ENCODE results near the gene UGP2.
A peak's percentile ranks its signal among the peaks of the same experiment; 100 is the strongest.

UGP2 gene

DNA sequence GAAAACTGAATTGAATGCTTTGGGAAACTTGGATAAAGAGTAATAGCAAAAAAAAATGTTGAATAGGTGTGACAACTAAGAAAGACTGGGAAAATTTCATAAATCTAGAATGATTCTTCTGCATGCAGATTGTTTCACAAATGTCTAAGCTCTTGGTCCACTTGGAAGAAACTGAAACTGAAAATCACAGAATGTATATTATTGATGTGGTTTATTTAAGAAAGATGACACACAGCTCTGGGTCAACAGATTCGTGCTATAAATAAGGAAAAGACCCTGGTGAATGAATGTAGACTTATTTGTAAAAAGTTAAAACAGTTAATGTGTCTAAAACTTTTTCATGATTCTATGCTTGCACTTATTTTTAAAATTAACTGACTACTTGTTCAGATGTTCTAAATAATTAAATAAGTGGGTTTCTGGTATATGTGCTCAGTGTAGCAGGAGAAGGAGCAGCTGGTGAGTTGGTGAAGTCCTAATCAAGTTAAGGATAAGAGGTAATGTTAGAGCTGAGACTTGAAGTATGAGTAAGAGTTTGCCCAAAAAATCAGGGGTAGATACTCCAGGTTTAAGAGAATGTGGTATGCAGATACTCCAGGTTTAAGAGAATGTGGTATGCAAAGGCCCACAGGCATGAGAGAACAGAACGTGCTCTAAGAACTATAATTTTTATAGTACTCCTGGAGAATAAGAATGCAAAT is 24.5 kb downstream of the UGP2 start:
- no peak for DNase-seq

DNA sequence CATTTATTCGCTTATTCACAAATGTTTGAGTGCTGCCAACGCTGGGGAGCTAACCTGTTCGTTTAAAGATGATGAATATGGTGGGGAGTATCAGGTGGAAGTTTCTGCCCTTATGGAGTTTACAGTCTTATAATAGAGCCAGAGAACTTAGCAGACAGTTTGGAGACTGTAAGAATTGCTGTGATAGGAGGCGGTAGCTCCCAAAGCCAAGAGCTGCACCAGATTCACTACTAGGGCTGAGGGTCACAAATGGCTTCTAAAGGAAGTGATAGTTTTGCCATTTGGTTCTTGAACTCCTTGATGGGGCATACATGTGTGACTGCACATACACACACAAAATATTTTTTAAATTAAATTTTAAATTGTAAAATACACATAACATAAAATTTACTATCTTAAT is 29.0 kb downstream of the UGP2 start:
- no peak for DNase-seq

DNA sequence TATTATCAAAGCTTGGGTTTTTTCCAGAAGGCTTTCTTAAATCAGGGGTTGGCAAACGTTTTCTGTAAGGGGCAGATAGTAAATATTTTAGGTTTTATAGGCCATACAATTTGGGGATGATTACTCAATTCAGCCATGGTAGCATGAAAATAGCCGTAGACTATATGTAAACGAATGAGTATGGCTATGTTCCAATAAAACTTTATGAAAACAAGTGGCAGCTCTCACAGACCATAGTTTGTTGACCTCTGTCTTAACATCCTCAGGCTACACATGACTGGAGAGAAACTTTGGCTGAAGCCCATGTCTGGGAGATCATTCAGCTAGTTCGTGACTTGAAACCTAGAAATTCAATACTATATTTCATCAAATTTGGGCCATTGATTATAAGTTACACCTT is 30.2 kb downstream of the UGP2 start:
- no peak for DNase-seq

DNA sequence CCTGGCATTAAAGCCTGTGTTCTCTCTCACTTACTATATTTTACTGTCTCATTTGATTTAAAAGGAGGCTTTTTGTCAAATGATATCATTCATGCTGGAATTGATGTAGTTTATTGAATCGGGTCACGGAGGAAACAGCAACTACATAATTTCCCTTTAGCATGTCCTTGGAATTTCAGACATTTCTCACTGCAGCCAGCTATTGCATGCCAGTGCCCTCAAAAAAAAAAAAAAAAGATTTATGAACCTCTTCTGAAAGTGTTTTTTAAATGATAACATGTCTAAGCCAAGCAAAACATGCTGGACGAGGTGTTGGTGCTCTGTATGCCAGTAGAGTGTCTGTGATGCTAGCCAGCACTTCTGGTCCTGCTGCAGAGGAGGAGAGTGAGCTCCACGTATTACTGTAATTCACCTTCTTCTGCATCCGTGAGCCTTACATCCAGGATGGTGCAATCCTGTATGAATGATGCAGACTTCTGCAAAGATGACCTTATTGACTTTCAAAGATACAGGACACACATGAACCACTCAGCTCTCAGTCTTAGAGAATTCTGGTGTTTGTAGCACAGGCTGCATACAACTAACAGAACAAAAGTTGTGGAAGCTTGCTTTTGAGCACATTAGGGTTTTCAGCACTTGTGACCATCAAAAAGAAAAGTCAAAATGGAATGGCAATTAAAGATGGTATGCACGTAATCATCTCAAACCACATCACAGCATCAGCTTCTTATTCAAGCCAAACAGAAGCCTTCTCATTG is 31.1 kb downstream of the UGP2 start:
- no peak for DNase-seq

DNA sequence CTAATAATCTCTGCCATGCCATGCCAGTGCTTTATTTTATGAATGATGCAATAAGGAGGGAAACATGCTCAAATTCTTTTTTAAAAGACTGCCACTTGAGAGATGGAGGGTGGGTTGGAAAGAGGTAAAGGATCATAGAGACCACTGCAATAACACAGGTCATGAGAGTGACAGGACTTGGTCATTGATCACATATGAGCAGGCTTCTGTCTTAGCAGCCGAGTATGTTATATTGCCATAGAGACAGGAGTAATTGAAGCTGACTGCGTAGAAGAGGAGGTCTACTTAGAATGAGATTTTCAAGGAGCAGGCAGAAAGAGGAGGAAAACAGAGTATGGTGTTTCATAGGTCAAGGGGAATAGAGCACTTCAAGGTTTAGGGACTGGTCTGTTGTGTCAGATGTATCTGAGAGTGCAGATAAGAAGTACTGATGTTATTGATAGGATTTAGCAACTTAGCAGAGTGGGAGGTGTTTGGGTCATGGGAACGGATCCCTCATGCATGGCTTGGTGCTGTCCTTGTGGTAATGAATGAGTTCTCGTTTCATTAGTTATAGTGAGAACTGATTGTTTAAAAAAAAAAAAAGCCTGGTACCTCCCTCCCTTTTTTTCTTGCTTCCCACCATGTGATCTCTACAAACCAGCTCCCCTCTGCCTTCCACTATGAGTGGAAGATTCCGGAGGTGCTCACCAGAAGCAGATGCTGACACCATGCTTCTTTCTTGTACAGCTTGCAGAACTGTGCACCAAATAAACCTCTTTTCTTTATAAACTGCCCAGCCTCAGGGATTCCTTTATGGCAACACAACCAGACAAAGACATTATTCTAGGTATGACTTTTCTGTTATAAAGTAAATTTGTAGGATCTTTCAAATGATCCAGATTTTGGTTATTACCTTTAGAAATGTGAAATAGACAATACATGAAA is 32.8 kb downstream of the UGP2 start:
- DNase-seq, result no peak

DNA sequence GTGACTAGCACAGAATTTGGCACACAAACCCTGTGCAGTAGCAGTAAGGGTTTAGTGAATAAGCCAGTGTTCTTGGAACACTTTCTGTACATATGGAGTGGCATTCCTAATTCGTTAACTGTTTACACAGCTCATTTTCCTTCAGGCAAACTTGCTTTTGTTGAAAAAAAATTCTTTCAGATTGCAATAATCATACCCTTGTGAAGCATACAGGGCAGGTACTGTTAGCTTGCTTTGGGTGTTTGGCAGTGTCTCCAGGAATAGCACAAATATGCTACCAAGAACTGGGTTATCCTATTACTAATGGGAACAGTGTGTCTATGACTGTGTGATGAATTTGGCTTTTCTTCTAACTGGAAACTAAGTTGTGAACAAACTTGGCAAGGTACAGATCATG is 33.4 kb downstream of the UGP2 start:
- DNase-seq, result no peak

DNA sequence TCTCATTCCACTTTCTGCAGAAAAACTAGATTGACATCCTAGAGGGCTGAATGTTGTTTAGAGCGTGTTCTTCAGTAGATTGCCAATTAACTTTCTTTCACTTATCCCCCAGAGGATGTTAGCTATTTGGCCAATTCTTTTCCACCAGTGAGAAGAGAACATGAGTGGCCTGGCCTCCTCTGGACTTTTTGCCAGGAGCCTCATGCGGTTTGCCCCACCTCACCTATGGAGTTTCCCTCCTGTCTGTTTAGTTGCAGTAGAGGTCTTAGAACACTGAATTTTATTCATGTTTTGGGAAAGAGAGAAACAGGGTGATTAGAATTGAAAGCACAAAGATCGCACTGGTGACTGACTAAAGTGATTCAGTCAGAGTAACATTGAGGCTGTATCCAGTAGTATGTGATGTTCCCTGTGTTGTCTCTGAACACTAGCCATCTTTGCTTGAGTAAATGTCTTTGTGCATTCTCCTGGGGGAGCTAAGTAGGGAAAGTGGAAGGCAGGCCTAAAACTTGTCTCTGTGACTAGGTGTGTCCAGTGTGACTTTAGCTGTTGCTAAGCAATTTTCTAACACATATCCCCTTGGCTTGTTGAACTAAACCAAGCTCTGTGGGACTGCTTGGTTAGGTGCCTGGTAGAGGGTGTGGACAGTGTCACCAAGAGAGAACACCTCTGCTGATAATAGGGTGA is 34.0 kb downstream of the UGP2 start:
- no peak for DNase-seq

DNA sequence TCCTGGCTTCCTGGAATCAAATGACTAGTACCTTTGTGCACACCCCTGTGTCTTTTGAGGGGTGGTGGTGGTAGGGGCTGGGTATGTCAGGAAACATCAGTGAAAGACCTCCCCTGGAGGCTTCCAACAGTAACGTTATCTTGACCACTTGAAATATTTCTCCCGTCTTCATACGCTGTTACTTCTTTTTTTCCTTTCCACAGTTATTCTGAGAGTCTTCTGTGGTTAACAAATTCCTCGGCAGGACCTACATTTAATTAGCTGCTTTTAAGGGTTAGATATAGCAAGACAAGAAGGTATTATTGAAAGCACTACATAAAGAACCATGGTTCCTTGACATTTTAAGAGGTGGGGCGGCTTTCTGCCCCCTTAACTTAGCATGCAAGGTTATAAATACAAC is 34.6 kb downstream of the UGP2 start:
- DNase-seq, result no peak

DNA sequence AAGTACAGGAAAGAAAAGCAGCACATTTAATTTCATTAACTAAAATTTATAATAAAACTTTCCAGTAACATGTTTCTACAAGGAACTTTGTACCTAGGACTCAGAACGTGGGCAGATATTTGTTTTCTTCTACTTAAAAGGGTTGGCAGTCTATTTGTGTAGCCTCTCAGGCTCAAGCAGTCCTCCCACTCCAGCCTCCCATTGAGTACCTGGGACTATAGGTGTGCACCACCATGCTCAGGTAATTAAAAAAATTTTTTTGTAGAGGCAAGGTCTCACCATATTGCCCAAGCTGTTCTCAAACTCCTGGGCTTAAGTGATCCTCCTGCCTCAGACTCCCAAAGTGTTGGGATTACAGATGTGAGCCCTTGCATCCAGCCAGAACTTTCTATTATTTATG is 36.8 kb downstream of the UGP2 start:
- no peak for DNase-seq

DNA sequence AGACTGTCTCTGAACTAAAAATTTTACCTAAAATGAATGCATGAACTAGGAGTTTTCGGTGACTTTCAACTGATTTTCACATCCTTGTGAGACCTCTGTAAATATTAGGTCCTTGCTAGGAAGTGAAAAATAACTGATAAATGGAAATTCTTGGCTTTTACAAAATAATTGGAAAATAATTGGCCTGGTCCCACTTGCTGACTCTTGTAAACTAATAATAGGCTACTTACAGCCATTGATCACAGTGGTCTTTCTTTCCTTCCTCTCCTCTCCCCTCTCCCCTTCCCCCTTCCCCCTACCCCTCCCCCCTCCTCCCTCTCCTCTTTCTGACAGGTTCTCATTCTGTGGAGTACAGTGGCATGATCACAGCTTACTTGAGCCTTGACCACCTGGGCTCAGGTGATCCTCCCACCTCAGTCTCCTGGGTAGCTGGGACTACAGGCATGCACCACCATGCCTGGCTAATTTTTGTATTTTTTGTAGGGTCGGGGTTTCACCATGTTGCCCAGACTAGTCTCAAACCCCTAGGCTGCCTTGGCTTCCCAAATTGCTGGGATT is 38.3 kb downstream of the UGP2 start:
- no peak for DNase-seq

DNA sequence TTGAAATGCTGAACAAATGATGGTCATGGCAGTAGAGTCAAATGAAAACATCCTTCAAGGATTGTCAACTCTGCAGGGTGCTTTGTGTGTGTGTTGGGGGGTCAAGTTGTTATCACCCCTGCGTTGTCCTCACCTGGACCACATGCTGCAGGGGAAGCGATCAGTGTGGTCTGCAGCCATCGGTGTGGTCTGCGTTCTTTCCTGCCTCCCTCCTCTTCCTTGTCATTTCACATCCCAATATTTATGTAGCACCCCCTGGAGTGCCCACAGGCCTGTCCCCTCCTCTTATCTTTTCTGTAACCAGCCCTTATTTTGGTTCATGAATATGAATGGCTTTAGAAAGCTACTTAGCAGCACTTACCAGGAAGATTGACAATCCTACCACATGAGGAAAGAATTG is 38.9 kb downstream of the UGP2 start:
- no peak for DNase-seq

DNA sequence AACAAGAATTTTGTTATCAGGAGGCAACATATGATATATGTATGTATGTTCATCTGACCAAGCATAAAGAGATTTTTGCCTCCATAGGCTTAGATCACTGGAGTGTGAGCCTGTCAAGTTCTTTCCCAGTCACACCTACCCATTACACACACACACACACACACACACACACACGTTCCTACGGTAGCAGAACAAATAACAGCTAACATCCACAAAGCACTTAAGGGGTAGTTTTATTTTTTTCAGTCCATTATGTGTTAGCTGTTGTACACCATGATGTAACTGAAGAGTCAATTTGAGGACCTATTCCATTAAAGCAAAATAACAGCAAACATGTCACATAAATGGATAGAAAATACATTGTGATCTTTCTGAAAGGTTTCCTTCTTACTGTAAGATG is 39.5 kb downstream of the UGP2 start:
- DNase-seq, result no peak

DNA sequence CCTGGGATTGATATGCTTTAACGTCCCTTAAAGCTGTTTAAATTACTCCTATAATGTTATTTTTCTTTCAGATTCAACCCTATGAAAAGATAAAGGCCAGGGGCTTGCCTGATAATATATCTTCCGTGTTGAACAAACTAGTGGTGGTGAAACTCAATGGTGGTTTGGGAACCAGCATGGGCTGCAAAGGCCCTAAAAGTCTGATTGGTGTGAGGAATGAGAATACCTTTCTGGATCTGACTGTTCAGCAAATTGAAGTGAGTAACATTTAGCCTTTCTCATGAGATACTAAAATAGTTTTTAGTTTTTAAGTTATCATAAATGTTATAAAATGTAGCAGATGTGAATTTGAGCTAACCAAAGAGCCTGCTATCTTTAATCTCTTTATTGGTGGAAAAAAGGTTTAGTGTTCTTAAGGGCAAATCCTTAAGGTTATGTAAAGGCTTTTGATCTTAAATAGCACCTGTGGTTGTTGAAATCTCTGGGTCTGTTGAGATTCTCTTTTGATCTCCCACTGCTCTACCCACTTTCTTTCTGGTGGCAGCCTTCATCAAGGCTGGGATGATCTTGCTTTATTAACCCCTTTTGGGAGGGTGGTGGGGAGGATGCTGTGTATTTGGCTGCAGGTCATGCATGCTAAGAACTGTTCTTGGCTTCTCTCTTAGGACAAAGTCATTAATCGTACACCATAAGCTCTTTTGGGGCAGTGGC is 40.9 kb downstream of the UGP2 start:
- no peak for DNase-seq

DNA sequence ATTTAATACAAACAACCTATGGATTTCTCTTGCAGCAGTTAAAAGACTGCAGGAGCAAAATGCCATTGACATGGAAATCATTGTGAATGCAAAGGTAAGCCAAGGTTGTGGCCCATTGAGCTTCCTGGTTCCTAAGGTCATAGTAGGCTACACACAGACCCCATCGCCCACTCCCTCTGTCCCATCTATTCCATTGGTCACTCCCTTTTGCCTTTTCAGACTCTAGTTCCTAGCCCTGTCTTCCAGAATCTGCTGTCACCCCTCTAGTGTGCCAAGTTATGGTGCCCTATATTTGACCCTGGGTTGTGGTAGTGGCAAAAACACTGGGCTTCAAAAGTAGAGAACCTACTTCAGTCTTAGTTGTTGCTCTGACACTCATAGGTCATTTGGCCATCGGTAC is 44.7 kb downstream of the UGP2 start:
- DNase-seq, result no peak

DNA sequence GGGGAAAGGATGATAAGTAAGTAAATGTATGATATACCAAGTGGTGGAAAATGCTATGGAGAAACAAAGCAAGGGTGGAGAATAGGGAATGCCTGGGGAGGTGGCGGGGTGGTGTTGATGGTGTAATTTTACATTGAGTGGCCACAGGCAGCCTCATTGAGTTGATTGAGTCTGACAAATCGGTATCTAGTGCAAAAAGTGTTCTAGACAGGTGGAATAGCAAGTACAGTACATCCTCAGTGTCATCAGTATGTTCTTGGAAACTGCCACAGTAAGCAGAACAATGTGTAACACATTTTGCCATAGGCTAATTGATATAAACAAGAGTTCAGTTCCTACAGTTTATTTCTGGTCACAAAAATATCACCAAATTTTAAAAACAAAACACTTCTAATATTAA is 46.4 kb downstream of the UGP2 start:
- no peak for DNase-seq

DNA sequence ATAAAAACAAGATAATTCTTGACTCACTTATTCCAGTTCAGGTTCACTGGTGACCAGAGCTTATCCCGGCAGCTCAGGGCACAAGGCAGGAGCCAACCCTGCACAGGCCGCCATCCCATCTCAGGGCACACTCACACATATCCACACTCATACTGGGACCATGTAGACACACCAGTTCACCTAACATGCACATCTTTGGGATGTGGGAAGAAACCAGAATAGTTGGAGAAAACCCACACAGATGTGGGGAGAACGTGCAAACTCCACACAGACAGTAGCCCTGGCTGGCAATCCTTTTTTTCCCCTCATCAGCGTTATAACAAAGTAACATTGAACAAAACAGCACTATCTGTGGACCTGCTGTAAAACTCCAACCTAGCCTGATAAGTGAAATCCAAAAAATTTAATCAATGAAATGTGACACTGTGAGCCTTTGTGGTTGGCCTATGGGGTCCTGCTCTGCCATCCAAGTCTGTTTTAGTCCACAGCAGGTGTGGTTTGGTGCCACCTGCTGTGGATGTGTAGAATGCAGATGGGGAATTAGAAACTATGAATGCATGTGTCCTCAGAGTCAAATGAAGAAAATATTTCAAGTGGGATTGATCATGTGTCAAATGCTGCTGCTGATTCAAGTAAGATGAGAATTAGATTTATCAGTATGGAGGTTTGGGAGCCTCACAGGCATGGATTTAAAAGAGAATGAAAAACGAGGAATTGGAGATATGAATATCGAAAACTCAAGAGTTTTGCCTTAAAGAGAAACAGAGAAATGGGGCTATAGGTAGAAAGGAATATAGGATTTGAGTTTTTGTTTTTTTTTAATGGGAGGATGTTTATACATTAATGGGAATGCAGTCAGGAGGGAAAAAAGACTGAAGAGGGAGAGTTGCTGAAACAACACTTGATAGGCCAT is 47.0 kb downstream of the UGP2 start:
- peak; percentile 15 for DNase-seq

DNA sequence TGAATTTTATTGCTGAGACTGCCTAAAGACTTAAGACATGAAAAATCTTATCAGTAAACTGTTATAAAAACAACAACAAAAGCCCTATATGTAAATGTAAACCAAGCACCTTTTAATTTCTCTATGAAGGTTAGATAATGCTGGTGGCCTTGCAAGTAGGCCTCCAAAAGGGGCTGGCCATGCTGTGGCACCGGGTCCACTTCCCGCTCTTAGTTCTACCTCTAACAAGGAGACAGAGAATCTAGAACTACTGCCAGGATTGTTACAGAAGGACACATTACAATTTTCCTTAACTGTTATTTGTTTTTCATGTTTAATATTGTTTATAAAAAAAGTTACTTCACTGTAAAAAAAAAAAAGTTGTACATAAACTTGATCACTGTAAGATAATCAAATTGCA is 49.0 kb downstream of the UGP2 start:
- no peak for DNase-seq

DNA sequence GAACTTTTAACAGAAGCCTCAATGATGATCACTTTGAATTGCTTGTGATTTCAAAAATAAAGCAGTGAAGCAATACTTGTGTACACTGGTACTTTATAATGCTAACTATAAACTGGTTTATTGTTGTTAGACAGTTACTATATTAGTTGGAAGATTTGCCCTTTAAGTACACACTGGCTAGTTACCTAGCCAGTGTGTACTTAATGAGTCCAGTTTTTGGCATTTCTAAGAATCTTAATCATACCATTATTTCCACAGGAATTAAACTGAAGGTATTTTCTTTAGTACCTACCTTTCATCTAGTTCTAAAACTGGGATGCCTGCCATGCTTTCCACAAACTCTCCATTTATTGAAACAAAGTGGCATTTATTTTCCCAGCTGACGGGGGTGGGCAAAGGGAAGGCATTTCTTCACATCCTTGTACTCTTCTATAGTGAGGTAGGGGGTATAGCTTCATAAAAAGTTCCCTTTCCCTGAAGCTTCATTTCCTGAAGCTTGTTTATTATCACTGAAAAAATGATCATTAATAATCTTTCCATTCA is 49.9 kb downstream of the UGP2 start:
- no peak for DNase-seq

DNA sequence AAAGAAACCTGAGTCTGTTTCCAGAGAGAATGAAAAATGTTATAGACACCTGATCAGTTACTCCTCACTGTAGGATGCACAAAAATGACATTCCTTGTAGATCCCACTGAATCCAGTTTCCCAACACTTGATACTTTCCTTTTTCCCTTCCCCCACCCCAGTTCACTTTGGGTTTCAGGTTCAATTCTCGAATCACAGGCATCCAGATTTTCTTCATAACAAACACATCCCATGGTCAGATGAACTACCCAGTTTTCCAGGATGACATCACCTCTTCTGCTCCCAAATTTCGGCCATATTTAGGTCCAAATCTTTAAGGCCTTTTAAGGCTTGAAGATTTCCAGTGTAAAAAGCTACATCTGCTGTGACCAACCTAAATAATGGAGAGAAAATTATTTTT is 51.5 kb downstream of the UGP2 start:
- DNase-seq, result no peak

DNA sequence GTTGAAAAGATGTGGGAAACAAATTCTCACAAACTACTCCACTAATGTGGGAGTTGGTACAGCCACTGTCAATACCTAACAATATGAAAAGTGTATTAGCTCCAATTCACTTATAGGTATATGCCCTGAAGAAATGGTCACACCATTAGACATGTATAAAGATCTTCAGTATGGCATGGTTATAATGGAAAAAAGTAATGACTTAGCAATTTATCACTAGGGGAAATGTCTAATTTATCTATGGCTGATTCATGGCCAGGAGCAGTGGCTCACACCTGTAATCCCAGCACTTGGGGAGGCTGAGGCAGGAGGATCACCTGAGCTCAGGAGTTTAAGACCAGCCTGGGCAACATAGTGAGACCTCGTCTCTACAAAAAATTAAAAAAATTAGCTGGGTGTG is 52.5 kb downstream of the UGP2 start:
- DNase-seq, result no peak

DNA sequence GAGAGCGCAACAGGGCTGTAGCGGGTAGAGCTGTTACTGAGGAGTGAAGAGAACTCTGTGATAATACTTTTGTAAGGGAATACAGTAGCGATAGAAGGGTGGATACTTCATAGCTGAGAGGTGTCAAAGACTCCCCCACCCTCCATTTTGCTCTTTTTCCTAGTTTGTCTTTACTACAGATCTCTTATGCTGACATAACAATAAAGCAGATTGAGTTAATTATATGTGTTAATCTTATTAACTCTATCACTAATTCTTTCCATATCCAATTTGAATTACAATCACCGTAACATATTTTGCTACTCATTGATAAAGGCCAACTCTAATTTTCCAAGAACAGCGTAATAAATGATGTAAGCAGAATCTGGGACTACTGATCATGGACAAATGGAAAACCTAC is 57.1 kb downstream of the UGP2 start:
- no peak for DNase-seq

Measured in amniotic stem cell (primary cell).